ENCODE measurements around the gene PLEK2.

DNA sequence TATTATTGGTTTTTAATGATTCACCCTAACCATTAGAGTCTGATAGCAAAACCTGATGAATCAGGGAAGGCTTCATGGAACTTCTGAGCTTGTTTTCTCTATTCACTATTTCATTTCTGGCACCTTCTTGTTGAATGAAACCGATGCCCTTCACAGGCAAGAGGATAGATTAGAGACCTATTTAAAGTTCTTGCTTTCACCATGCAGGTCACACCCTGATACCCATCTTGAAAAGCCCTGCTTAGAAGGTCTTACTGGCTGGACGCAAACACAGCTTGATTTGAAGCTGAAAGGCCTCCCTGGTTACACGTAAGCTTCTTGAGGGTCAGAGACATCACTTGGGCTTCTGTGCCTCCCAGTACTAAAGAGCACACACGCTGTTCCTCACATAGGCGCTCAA, 47.4 kb upstream of the PLEK2 start:
- TF ChIP-seq ZNF8 (CRISPR knock-in tag; IDR thresholded peaks at IDR 0.05) (no peak), ESRRG (CRISPR knock-in tag; IDR thresholded peaks at IDR 0.05) (no peak), ZFP30 (CRISPR knock-in tag; IDR thresholded peaks at IDR 0.05) (no peak), TCF4 (CRISPR knock-in tag; IDR thresholded peaks at IDR 0.05; ENCODE audit: borderline replicate concordance) (no peak), ZNF70 (CRISPR knock-in tag; IDR thresholded peaks at IDR 0.05) (no peak), BACH2 (CRISPR knock-in tag; IDR thresholded peaks at IDR 0.05; ENCODE audit: borderline replicate concordance) (no peak), ZC3H10 (CRISPR knock-in tag; IDR thresholded peaks at IDR 0.05) (no peak), ARNTL (CRISPR knock-in tag; IDR thresholded peaks at IDR 0.05; ENCODE audit: borderline replicate concordance, low read depth) (no peak), ZNF565 (CRISPR knock-in tag; conservative IDR thresholded peaks at IDR 0.05; ENCODE audit: low read depth) (no peak)
- TF ChIP-seq, protein P1, sequence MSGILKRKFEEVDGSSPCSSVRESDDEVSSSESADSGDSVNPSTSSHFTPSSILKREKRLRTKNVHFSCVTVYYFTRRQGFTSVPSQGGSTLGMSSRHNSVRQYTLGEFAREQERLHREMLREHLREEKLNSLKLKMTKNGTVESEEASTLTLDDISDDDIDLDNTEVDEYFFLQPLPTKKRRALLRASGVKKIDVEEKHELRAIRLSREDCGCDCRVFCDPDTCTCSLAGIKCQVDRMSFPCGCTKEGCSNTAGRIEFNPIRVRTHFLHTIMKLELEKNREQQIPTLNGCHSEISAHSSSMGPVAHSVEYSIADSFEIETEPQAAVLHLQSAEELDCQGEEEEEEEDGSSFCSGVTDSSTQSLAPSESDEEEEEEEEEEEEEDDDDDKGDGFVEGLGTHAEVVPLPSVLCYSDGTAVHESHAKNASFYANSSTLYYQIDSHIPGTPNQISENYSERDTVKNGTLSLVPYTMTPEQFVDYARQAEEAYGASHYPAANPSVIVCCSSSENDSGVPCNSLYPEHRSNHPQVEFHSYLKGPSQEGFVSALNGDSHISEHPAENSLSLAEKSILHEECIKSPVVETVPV (CRISPR knock-in tag; IDR thresholded peaks at IDR 0.05) = no peak
- TF ChIP-seq, protein P2, sequence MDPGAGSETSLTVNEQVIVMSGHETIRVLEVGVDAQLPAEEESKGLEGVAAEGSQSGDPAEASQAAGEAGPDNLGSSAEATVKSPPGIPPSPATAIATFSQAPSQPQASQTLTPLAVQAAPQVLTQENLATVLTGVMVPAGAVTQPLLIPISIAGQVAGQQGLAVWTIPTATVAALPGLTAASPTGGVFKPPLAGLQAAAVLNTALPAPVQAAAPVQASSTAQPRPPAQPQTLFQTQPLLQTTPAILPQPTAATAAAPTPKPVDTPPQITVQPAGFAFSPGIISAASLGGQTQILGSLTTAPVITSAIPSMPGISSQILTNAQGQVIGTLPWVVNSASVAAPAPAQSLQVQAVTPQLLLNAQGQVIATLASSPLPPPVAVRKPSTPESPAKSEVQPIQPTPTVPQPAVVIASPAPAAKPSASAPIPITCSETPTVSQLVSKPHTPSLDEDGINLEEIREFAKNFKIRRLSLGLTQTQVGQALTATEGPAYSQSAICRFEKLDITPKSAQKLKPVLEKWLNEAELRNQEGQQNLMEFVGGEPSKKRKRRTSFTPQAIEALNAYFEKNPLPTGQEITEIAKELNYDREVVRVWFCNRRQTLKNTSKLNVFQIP (CRISPR knock-in tag; IDR thresholded peaks at IDR 0.05; ENCODE audit: borderline replicate concordance, low read depth) = no peak
- TF ChIP-seq, protein P3, sequence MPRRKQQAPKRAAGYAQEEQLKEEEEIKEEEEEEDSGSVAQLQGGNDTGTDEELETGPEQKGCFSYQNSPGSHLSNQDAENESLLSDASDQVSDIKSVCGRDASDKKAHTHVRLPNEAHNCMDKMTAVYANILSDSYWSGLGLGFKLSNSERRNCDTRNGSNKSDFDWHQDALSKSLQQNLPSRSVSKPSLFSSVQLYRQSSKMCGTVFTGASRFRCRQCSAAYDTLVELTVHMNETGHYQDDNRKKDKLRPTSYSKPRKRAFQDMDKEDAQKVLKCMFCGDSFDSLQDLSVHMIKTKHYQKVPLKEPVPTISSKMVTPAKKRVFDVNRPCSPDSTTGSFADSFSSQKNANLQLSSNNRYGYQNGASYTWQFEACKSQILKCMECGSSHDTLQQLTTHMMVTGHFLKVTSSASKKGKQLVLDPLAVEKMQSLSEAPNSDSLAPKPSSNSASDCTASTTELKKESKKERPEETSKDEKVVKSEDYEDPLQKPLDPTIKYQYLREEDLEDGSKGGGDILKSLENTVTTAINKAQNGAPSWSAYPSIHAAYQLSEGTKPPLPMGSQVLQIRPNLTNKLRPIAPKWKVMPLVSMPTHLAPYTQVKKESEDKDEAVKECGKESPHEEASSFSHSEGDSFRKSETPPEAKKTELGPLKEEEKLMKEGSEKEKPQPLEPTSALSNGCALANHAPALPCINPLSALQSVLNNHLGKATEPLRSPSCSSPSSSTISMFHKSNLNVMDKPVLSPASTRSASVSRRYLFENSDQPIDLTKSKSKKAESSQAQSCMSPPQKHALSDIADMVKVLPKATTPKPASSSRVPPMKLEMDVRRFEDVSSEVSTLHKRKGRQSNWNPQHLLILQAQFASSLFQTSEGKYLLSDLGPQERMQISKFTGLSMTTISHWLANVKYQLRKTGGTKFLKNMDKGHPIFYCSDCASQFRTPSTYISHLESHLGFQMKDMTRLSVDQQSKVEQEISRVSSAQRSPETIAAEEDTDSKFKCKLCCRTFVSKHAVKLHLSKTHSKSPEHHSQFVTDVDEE (CRISPR knock-in tag; IDR thresholded peaks at IDR 0.05) = no peak
- TF ChIP-seq, protein P4, sequence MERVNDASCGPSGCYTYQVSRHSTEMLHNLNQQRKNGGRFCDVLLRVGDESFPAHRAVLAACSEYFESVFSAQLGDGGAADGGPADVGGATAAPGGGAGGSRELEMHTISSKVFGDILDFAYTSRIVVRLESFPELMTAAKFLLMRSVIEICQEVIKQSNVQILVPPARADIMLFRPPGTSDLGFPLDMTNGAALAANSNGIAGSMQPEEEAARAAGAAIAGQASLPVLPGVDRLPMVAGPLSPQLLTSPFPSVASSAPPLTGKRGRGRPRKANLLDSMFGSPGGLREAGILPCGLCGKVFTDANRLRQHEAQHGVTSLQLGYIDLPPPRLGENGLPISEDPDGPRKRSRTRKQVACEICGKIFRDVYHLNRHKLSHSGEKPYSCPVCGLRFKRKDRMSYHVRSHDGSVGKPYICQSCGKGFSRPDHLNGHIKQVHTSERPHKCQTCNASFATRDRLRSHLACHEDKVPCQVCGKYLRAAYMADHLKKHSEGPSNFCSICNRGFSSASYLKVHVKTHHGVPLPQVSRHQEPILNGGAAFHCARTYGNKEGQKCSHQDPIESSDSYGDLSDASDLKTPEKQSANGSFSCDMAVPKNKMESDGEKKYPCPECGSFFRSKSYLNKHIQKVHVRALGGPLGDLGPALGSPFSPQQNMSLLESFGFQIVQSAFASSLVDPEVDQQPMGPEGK (CRISPR knock-in tag; IDR thresholded peaks at IDR 0.05; ENCODE audit: borderline replicate concordance) = no peak
